ENCODE results near the gene GOLGA8K.
A peak's percentile ranks its signal among the peaks of the same experiment; 100 is the strongest.
"Not testable (repeated sequence)": the region's sequence is repeated elsewhere in the genome, so short reads cannot be mapped to it uniquely, and the experiment has no call there.

Gene GOLGA8K
- 0 to 0.32 (median 0) reads per million in 9 experiments for total RNA-seq

- not testable (repeated sequence) for H3K4me1 Mint-ChIP-seq (ENCODE audit: low read depth in 2 of 2); H3K9me3 Mint-ChIP-seq; DNase-seq; ATAC-seq (replicated peaks); H3K4me3 Mint-ChIP-seq; H3K27ac Mint-ChIP-seq; H3K27me3 Mint-ChIP-seq; H3K36me3 Mint-ChIP-seq (ENCODE audit: insufficient read depth)
Measured at GRCh38 chr15:32403192-32403591, at the start of gene GOLGA8K. Gene GOLGA8K (minus strand): TSS chr15:32403292. CDS start chr15:32403194, 98 bp downstream.

DNA sequence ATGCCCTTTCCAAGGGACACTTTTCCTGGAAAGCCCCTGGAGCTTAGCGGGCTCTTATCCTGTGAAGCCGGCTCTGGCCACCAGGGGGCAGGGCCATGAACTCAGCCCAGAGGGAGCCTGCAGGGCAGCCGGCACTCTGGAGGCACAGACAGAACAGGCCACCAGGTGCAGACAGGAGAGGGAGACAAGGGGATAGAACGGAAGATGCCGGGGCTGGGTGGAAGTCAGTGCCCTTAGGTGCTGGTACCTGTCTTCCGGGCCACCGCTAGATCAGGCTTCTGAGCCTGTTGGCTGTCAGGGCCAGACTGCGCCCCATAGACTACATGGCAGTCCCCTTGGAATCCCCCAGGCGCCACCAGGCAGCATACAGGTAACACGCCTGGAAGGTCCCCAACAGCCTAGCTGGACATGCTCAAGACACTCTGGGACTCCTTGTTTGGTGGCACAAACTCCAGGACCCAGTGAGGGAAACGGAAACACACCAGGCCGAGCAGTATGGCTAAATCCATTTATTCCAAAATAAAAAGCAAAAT is 37.4 kb upstream of the GOLGA8K start:
- H3K27me3 Mint-ChIP-seq; H3K4me1 Mint-ChIP-seq (ENCODE audit: low read depth in 2 of 2); H3K36me3 Mint-ChIP-seq (ENCODE audit: insufficient read depth); H3K27ac Mint-ChIP-seq; H3K4me3 Mint-ChIP-seq; H3K9me3 Mint-ChIP-seq; DNase-seq: not testable (repeated sequence)
- peak; percentile 71 for ATAC-seq (replicated peaks)

GRCh38 chr15:32434102-32434963 is 31.2 kb upstream of the GOLGA8K start:
- H3K27me3 Mint-ChIP-seq; H3K9me3 Mint-ChIP-seq; H3K4me3 Mint-ChIP-seq; DNase-seq; H3K36me3 Mint-ChIP-seq (ENCODE audit: insufficient read depth); H3K4me1 Mint-ChIP-seq (ENCODE audit: low read depth in 2 of 2); H3K27ac Mint-ChIP-seq: not testable (repeated sequence)
- peak; percentile 68 for ATAC-seq (replicated peaks)

DNA sequence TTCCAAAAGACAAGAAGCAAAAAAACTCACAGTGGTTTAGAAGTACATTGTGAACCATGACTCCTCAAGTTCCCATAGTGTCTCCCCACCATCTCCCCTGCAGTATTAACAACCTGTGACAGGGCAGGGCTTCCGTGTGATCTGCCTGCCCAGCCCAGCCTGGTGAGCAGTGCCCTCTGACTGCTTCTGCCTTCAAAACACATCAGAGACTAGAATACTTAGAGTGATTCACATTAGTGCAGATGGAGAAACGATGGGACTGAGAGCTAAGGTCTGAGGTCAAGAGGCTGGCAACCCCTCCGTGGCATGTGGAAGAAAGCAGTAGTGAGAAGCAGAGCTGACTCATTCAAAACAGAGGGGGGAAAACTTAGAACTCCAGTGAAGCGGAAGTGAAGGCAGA is 24.5 kb upstream of the GOLGA8K start:
- not testable (repeated sequence) for ATAC-seq (replicated peaks); H3K9me3 Mint-ChIP-seq; DNase-seq; H3K27me3 Mint-ChIP-seq; H3K27ac Mint-ChIP-seq; H3K36me3 Mint-ChIP-seq (ENCODE audit: insufficient read depth); H3K4me3 Mint-ChIP-seq; H3K4me1 Mint-ChIP-seq (ENCODE audit: low read depth in 2 of 2)

- not testable (repeated sequence) for H3K27ac Mint-ChIP-seq, DNase-seq, H3K4me3 Mint-ChIP-seq
Measured at GRCh38 chr15:32426511-32426910, 23.4 kb upstream of the GOLGA8K start.

DNA sequence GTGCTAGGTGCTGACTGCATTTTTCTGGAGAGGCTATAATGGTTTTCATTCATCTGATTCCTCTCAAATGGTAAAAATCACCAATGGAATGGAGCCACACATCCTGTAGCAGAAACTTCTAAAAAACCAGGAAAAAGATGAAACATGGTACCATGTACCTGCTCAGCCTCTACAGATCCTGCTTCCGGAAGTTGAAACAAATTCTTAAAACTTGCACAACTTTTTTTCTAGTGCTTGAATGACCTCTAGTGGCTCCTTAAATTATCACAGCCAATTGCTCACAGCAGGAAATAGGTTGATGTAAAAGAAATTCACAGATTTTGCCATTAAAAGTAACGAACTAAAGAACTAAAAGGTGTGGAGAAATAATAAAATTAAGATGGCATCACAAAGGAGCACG is 4.8 kb upstream of the GOLGA8K start:
- not testable (repeated sequence) for H3K27me3 Mint-ChIP-seq; H3K27ac Mint-ChIP-seq; ATAC-seq (replicated peaks); H3K4me1 Mint-ChIP-seq (ENCODE audit: low read depth in 2 of 2); H3K4me3 Mint-ChIP-seq; H3K9me3 Mint-ChIP-seq; DNase-seq; H3K36me3 Mint-ChIP-seq (ENCODE audit: insufficient read depth)

More at GRCh38 chr15:32426511-32426910, 23.4 kb upstream of the GOLGA8K start:
- not testable (repeated sequence) for ATAC-seq (replicated peaks); H3K4me1 Mint-ChIP-seq (ENCODE audit: low read depth in 2 of 2); H3K36me3 Mint-ChIP-seq (ENCODE audit: insufficient read depth); H3K27me3 Mint-ChIP-seq; H3K9me3 Mint-ChIP-seq

- not testable (repeated sequence) for H3K36me3 Mint-ChIP-seq (ENCODE audit: insufficient read depth); H3K4me1 Mint-ChIP-seq (ENCODE audit: low read depth in 2 of 2); H3K4me3 Mint-ChIP-seq; H3K27ac Mint-ChIP-seq; DNase-seq; H3K9me3 Mint-ChIP-seq; ATAC-seq (replicated peaks); H3K27me3 Mint-ChIP-seq
Measured at GRCh38 chr15:32396522-32396921, 6.6 kb downstream of the GOLGA8K start.

GRCh38 chr15:32394745-32395144 is 8.3 kb downstream of the GOLGA8K start:
- not testable (repeated sequence) for DNase-seq; ATAC-seq (replicated peaks); H3K36me3 Mint-ChIP-seq (ENCODE audit: insufficient read depth); H3K4me3 Mint-ChIP-seq; H3K27me3 Mint-ChIP-seq; H3K9me3 Mint-ChIP-seq; H3K4me1 Mint-ChIP-seq (ENCODE audit: low read depth in 2 of 2); H3K27ac Mint-ChIP-seq

DNA sequence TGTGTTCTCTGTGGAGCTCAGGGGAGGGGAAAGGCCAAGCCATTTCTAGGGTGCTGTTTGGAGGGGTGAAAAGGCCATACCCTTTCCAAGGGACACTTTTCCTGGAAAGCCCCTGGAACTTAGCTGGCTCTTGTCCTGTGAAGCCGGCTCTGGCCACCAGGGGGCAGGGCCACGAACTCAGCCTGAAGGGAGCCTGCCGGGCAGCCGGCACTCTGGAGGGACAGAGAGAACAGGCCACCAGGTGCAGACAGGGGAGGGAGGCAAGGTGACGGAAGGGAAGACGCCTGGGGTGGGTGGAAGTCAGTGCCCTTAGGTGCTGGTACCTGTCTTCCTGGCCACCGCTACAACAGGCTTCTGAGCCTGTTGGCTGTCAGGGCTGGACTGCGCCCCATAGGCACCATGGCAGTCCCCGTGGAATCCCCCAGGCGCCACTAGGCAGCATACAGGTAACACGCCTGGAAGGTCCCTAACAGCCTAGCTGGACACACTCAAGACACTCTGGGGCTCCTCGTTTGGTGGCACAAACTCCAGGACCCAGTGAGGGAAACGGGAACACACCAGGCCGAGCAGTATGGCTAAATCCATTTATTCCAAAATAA is 14.9 kb downstream of the GOLGA8K start:
- DNase-seq; H3K4me3 Mint-ChIP-seq; H3K27me3 Mint-ChIP-seq; H3K27ac Mint-ChIP-seq; H3K4me1 Mint-ChIP-seq (ENCODE audit: low read depth in 2 of 2); H3K9me3 Mint-ChIP-seq; H3K36me3 Mint-ChIP-seq (ENCODE audit: insufficient read depth): not testable (repeated sequence)
- ATAC-seq (replicated peaks), result peak; percentile 51

GRCh38 chr15:32385823-32386495 is 17.1 kb downstream of the GOLGA8K start:
- H3K9me3 Mint-ChIP-seq; H3K27ac Mint-ChIP-seq; H3K36me3 Mint-ChIP-seq (ENCODE audit: insufficient read depth); H3K4me3 Mint-ChIP-seq; DNase-seq; H3K27me3 Mint-ChIP-seq; H3K4me1 Mint-ChIP-seq (ENCODE audit: low read depth in 2 of 2); ATAC-seq (replicated peaks): not testable (repeated sequence)

DNA sequence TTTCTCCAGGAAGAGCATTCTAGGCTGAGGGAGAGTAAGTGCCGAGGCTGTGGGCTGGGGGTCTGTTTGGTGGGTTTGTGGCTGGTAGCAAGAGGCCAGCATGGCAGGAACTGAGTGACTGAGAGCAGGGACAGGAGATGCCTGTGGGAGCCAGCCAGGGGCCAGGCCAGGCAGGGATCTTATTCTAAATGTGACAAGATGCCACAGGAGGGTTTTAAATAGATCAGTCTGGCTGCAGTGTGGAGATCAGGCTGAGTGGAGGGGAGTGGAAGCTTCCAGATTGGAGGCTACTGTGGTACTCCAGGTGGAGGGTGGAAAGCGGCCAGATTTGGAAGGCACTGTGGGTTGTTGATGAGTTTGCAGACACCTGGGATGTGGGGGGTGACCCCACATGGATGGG is 28.9 kb downstream of the GOLGA8K start:
- not testable (repeated sequence) for H3K4me3 Mint-ChIP-seq; H3K4me1 Mint-ChIP-seq (ENCODE audit: low read depth in 2 of 2); H3K9me3 Mint-ChIP-seq; H3K27ac Mint-ChIP-seq; H3K36me3 Mint-ChIP-seq (ENCODE audit: insufficient read depth); DNase-seq; ATAC-seq (replicated peaks); H3K27me3 Mint-ChIP-seq

DNA sequence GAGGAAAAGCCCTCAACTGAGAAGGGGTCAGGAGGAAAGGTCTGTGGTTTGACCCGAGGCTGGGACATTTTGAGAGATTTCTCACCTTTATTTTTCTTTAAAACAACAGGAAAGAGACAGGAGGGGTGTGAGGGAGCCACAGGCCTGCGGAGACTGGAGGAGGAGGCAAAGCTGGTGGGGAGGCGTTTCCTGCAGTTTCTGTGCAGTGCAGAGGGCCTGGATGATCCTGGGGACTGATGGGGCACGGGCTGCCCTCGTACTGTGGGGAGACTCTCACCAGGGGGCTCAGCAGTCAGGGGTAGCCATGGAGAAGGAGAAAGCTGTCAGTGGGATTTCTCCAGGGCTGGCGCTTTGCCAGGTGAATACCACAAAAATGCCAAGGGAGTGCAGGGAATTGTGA is 29.4 kb downstream of the GOLGA8K start:
- ATAC-seq (replicated peaks), result peak; percentile 86
- H3K4me3 Mint-ChIP-seq; DNase-seq; H3K9me3 Mint-ChIP-seq; H3K36me3 Mint-ChIP-seq (ENCODE audit: insufficient read depth); H3K27ac Mint-ChIP-seq; H3K4me1 Mint-ChIP-seq (ENCODE audit: low read depth in 2 of 2); H3K27me3 Mint-ChIP-seq: not testable (repeated sequence)

- not testable (repeated sequence) for ATAC-seq (replicated peaks); H3K9me3 Mint-ChIP-seq; H3K27ac Mint-ChIP-seq; DNase-seq; H3K27me3 Mint-ChIP-seq; H3K4me3 Mint-ChIP-seq; H3K36me3 Mint-ChIP-seq (ENCODE audit: insufficient read depth); H3K4me1 Mint-ChIP-seq (ENCODE audit: low read depth in 2 of 2)
Measured at GRCh38 chr15:32372075-32372474, 31.0 kb downstream of the GOLGA8K start.
